ENCODE measurements around the gene PTPRE. TPM values are rescaled to one million over a fixed set of nuclear protein-coding genes. Genes with fewer than 3 reads are reported as not detected.

PTPRE gene
- total and polyA plus RNA-seq, 4 donors = 4.9 to 46.0 (median 23.5) TPM

DNA sequence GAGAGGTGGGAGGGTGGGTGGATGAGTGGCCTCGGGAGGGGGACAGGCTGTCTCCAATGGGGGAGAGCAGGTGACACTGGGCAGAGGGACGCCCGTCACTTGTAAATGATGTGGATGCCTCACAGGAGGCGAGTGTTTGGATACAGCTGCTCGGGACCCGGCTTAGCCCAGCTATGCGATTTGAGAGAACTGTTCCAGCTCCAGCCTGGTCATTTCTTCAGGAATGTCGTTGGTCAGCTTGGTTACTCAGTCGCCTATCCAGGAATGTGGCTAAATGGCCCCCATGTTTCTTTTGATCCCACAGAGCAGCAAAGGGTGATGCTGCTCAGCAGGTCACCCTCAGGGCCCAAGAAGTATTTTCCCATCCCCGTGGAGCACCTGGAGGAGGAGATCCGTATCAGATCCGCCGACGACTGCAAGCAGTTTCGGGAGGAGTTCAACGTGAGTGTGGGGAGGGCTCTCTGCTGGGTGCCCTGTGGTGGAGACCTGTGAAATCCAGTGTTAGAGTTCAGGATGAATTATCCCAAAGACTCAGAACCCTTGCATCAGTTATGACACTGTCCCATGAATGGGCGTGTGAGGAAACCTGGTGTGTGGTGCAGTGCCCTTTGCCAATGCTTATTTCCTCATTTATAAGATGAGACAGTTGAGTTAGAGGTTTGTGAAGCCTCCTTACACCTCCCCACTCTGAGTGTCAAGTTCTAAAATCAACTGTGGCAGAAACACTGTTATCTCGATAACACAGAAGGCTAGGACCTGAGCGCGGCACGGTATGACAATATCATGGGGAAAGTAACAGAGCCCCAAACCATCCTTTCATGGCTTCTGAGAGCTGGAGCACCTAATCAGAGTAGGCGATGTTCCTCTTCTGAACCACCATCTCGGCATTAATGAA lies 142.6 kb downstream of the PTPRE start:
- ATAC-seq (ENCODE audit: low FRiP score) (no peak), DNase-seq (peak; percentile 44 to 62)
- no peaks in the 10 kb centered on the region for H3K27me3 ChIP-seq (ENCODE audit: control insufficient read depth in 1 of 2, insufficient read depth in 2 of 2, low read length in 1 of 2)
- H3K27ac ChIP-seq (ENCODE audit: low read depth in 1 of 2, low read length in 2 of 2) = no peak overlapping the region
- H3K4me3 ChIP-seq (ENCODE audit: low read length in 2 of 2) = no peak overlapping the region
- intact Hi-C loops (cut with DNase I) = loop anchor here in 1 of 2 donors (10.0 kb wide), 1 partner anchor 1915 kb away; the partner anchor contains the start of gene EBF3
- no peaks in the 10 kb centered on the region for H3K4me1 ChIP-seq (ENCODE audit: control insufficient read depth in 1 of 2, insufficient read depth in 2 of 2, low read length in 2 of 2)
- H3K36me3 ChIP-seq (ENCODE audit: control insufficient read depth in 1 of 2, insufficient read depth in 2 of 2, low read length in 1 of 2) = no peaks in the 10 kb centered on the region
- no peaks in the 10 kb centered on the region for H3K9me3 ChIP-seq (ENCODE audit: control insufficient read depth, low read length)
- 95 to 97% methylated on average over 23 of the region's 23 CpGs for WGBS, 2 donors

DNA sequence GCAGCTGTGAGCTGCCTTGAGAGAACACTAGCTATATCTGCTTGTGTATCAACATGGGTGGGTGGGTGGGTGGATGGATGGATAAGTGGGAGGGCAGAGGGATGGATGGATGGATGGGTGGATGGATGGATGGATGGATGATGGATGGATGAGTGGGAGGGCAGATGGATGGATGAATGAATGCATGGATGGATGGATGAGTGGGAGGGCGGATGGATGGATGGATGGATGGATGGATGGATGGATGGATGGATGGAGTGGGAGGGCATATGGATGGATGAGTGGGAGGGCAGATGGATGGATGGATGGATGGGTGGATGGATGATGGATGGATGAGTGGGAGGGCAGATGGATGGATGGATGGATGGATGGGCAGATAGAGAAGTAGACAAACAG lies 143.2 kb downstream of the PTPRE start:
- ATAC-seq (ENCODE audit: low FRiP score) (no peak), DNase-seq (peak in 1 of 2 donors; percentile 15)
- WGBS, 2 donors = 76 to 93% methylated on average over 1 of the region's 1 CpG
- Histone ChIP-seq H3K9me3 (ENCODE audit: control insufficient read depth, low read length) (no peaks in the 10 kb centered on the region), H3K4me1 (ENCODE audit: control insufficient read depth in 1 of 2, insufficient read depth in 2 of 2, low read length in 2 of 2) (no peaks in the 10 kb centered on the region), H3K4me3 (ENCODE audit: low read length in 2 of 2) (no peak overlapping the region), H3K36me3 (ENCODE audit: control insufficient read depth in 1 of 2, insufficient read depth in 2 of 2, low read length in 1 of 2) (no peaks in the 10 kb centered on the region), H3K27ac (ENCODE audit: low read depth in 1 of 2, low read length in 2 of 2) (no peak overlapping the region), H3K27me3 (ENCODE audit: control insufficient read depth in 1 of 2, insufficient read depth in 2 of 2, low read length in 1 of 2) (no peaks in the 10 kb centered on the region)
- intact Hi-C loops (cut with DNase I) = loop anchor here in 1 of 2 donors (10.0 kb wide), 1 partner anchor 1915 kb away; the partner anchor contains the start of gene EBF3

DNA sequence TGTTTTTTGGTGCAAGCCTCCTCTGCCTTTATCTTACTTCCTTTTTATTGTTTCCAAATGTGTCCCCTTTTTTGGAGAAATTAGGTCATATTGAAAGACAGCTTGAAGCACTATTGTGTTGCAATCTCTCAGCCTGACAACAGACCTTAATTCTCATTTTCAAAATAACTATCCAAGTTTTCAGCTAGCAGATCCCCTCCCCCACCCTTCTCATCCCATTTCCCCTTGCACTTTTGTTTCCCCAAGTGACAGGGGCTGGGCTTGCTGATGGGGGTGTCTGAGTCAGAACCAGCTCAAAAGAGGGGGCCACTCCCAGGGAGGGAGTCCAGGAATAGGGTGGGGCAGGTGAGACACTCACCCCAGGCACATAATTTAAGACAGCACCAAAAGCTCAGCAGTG lies 144.0 kb downstream of the PTPRE start:
- intact Hi-C loops (cut with DNase I) = loop anchor here in 1 of 2 donors (10.0 kb wide), 1 partner anchor 1914 kb away; the partner anchor contains the start of gene EBF3
- peak in 1 of 2 donors; percentile 41 for DNase-seq
- H3K27ac ChIP-seq (ENCODE audit: low read depth in 1 of 2, low read length in 2 of 2) = no peak overlapping the region
- H3K4me1 ChIP-seq (ENCODE audit: control insufficient read depth in 1 of 2, insufficient read depth in 2 of 2, low read length in 2 of 2) = no peaks in the 10 kb centered on the region
- no peaks in the 10 kb centered on the region for H3K9me3 ChIP-seq (ENCODE audit: control insufficient read depth, low read length)
- no peak for ATAC-seq (ENCODE audit: low FRiP score)
- no peaks in the 10 kb centered on the region for H3K36me3 ChIP-seq (ENCODE audit: control insufficient read depth in 1 of 2, insufficient read depth in 2 of 2, low read length in 1 of 2)
- H3K27me3 ChIP-seq (ENCODE audit: control insufficient read depth in 1 of 2, insufficient read depth in 2 of 2, low read length in 1 of 2) = no peaks in the 10 kb centered on the region
- H3K4me3 ChIP-seq (ENCODE audit: low read length in 2 of 2) = no peak overlapping the region

DNA sequence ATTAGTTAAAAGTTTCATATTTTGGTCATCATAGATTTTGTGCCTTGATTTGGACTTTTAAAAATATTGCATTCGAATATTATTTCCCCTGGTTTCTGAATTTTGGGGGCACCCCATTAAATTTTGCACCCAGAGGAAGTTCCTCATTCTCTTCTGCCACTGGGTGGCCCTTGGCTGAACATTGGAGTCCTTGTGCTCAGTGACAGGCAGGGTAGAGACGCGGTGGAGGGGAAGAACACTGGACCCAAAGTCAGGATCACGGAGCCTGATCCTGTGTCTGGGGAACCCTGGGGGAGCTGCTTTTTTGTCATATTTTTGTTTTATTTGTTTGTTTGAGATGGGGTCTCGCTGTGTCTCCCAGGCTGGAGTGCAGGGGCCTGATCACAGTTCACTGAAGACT lies 144.6 kb downstream of the PTPRE start:
- intact Hi-C loops (cut with DNase I) = loop anchor here in 1 of 2 donors (10.0 kb wide), 1 partner anchor 1913 kb away; the partner anchor contains the start of gene EBF3
- H3K4me3 ChIP-seq (ENCODE audit: low read length in 2 of 2) = no peak overlapping the region
- ATAC-seq (ENCODE audit: low FRiP score) (no peak), DNase-seq (peak in 1 of 2 donors; percentile 67)
- WGBS, 2 donors = 93 to 98% methylated on average over 5 of the region's 5 CpGs
- H3K4me1 ChIP-seq (ENCODE audit: control insufficient read depth in 1 of 2, insufficient read depth in 2 of 2, low read length in 2 of 2) = no peaks in the 10 kb centered on the region
- H3K27ac ChIP-seq (ENCODE audit: low read depth in 1 of 2, low read length in 2 of 2) = no peak overlapping the region
- no peaks in the 10 kb centered on the region for H3K36me3 ChIP-seq (ENCODE audit: control insufficient read depth in 1 of 2, insufficient read depth in 2 of 2, low read length in 1 of 2)
- H3K9me3 ChIP-seq (ENCODE audit: control insufficient read depth, low read length) = no peaks in the 10 kb centered on the region
- H3K27me3 ChIP-seq (ENCODE audit: control insufficient read depth in 1 of 2, insufficient read depth in 2 of 2, low read length in 1 of 2) = no peaks in the 10 kb centered on the region

DNA sequence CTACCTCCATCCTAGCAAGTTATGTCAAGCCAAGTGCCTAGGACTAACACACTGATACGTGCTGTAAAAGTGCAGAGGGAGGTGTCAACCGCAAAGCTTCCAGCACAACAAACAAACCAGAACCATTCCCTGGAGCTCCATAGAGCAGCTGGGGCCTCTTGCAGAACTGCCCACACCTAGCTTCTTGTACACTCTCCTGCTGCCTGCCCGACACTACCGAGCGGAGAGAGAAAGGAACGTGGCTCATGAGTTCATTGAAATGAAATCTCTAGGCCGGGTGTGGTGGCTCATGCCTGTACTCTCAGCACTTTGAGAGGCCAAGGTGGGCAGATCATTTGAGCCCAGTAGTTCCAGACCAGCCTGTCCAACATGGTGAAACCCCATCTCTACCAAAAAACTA lies 145.8 kb downstream of the PTPRE start:
- WGBS, 2 donors = 95% methylated on average over 7 of the region's 7 CpGs
- no peaks in the 10 kb centered on the region for H3K4me1 ChIP-seq (ENCODE audit: control insufficient read depth in 1 of 2, insufficient read depth in 2 of 2, low read length in 2 of 2)
- DNase-seq (peak in 1 of 2 donors; percentile 5), ATAC-seq (ENCODE audit: low FRiP score) (no peak)
- no peaks in the 10 kb centered on the region for H3K9me3 ChIP-seq (ENCODE audit: control insufficient read depth, low read length)
- no peaks in the 10 kb centered on the region for H3K27me3 ChIP-seq (ENCODE audit: control insufficient read depth in 1 of 2, insufficient read depth in 2 of 2, low read length in 1 of 2)
- no peak overlapping the region for H3K4me3 ChIP-seq (ENCODE audit: low read length in 2 of 2)
- intact Hi-C loops (cut with DNase I) = loop anchor here in 1 of 2 donors (10.0 kb wide), 1 partner anchor 1912 kb away; the partner anchor contains the start of gene EBF3
- H3K27ac ChIP-seq (ENCODE audit: low read depth in 1 of 2, low read length in 2 of 2) = no peak overlapping the region
- H3K36me3 ChIP-seq (ENCODE audit: control insufficient read depth in 1 of 2, insufficient read depth in 2 of 2, low read length in 1 of 2) = no peaks in the 10 kb centered on the region

DNA sequence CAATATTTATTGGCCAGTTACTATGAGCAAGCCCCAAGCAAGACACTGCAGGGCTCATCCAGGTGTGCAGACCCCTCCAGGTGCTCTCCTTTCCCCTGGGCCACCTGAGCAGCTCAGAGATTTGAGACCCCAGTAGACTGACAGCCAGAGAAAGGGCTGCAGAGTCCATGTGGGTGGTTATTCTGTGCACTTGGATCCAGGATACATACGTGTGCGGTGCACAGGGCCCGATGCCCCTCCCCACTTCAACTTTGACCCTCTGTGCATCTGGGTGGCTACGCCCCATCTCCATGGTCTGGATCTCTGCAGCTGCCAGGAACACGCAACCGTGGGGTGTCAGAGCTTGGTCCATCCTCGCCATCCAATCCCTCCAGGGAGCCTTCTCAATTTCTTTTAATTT lies 146.5 kb downstream of the PTPRE start:
- Histone ChIP-seq H3K27ac (ENCODE audit: low read depth in 1 of 2, low read length in 2 of 2) (no peak overlapping the region), H3K4me3 (ENCODE audit: low read length in 2 of 2) (no peak overlapping the region), H3K36me3 (ENCODE audit: control insufficient read depth in 1 of 2, insufficient read depth in 2 of 2, low read length in 1 of 2) (no peaks in the 10 kb centered on the region), H3K4me1 (ENCODE audit: control insufficient read depth in 1 of 2, insufficient read depth in 2 of 2, low read length in 2 of 2) (no peaks in the 10 kb centered on the region), H3K27me3 (ENCODE audit: control insufficient read depth in 1 of 2, insufficient read depth in 2 of 2, low read length in 1 of 2) (no peaks in the 10 kb centered on the region), H3K9me3 (ENCODE audit: control insufficient read depth, low read length) (no peaks in the 10 kb centered on the region)
- no peak for ATAC-seq (ENCODE audit: low FRiP score)
- intact Hi-C loops (cut with DNase I) = loop anchor here in 1 of 2 donors (10.0 kb wide), 1 partner anchor 1911 kb away; the partner anchor contains the start of gene EBF3
- peak; percentile 36 to 49 for DNase-seq
- WGBS, 2 donors = 98% methylated on average over 7 of the region's 7 CpGs

DNA sequence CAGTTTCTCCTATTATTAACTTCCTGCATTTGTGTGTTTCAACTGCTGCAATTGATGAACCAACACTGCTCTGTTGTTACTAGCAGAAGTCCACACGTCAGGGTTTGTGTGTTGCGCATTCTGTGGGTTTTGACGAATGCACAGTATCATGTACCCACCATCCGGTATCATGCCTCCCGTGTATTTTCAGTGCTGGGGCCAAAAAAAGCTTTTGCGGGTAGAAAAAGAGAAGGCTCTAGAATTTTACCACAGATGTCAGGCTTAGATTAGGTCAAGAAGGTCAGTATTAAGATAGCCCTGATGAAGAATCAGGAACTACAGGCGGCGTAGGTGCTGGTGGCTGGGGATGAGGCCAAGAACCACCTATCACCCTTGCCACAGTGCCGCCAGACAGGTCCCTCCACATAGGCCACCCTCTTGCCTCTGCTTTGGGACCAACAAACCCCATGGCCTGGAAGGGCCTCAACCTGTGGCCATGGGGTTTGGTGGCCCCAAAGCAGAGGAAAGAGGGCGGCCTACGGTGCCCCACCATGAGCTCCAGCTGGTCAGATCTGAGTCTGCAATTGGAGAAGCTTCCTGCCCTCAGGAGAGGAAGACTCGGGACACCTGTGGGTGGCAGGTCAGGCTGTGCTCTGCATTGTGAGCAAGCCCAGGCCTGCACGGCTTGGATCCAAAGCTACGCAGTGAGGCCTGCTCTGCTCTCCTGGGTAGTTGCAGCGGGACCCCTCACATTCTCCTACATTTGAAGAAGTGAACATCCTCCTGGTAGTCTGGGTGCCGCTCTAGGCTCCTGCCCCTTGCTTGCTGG lies 147.5 kb downstream of the PTPRE start:
- no peaks in the 10 kb centered on the region for H3K36me3 ChIP-seq (ENCODE audit: control insufficient read depth in 1 of 2, insufficient read depth in 2 of 2, low read length in 1 of 2)
- peak in 1 of 2 donors; percentile 65 for DNase-seq
- H3K4me3 ChIP-seq (ENCODE audit: low read length in 2 of 2) = no peak overlapping the region
- ATAC-seq (ENCODE audit: low FRiP score) = no peak
- H3K9me3 ChIP-seq (ENCODE audit: control insufficient read depth, low read length) = no peaks in the 10 kb centered on the region
- 92 to 95% methylated on average over 16 of the region's 16 CpGs for WGBS, 2 donors
- H3K27ac ChIP-seq (ENCODE audit: low read depth in 1 of 2, low read length in 2 of 2) = no peak overlapping the region
- H3K4me1 ChIP-seq (ENCODE audit: control insufficient read depth in 1 of 2, insufficient read depth in 2 of 2, low read length in 2 of 2) = no peaks in the 10 kb centered on the region
- no peaks in the 10 kb centered on the region for H3K27me3 ChIP-seq (ENCODE audit: control insufficient read depth in 1 of 2, insufficient read depth in 2 of 2, low read length in 1 of 2)
- intact Hi-C loops (cut with DNase I) = loop anchor here in 1 of 2 donors (10.0 kb wide), 1 partner anchor 1910 kb away; the partner anchor contains the start of gene EBF3

DNA sequence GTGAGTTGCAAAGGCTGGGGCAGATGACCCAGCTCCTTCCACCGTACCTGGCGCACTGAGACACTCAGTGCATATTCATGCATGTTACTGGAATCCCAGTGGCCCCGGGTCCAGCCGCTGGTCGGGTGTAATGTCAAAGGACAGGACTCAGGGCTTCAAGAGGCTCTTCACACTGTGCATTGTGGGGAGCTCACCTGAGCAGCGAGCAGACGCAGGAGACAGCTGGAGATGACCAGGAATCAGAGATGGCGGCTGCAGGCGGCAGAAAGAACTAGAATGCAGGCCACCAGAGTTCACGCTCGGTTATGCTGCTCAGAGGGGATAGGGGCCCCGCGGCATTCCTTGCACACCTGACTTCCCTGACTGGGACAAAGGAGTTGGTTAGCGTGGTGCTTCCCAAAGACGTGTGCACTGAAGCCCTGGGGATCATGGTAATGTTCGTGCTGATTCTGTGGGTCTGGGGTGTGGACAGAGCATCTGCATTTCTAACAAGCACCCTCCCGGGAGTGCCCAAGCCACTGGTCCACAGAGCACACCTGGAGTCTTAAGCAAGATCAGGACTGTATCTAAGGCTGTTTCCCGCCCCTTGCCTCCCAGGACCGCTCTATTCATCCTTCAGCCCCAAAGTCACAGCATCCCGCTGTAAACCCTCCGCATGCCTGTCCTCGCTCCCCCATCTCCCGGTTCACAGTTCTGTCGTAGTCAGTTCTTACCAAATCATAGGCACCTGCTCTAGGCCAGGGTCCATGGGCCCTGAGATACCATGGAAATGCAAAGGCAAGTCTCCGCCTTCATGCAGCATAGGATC lies 148.4 kb downstream of the PTPRE start:
- no peak overlapping the region for H3K4me3 ChIP-seq (ENCODE audit: low read length in 2 of 2)
- DNase-seq (peak; percentile 37 to 58), ATAC-seq (ENCODE audit: low FRiP score) (no peak)
- H3K9me3 ChIP-seq (ENCODE audit: control insufficient read depth, low read length) = no peaks in the 10 kb centered on the region
- 97% methylated on average over 25 of the region's 25 CpGs for WGBS, 2 donors
- H3K36me3 ChIP-seq (ENCODE audit: control insufficient read depth in 1 of 2, insufficient read depth in 2 of 2, low read length in 1 of 2) = no peaks in the 10 kb centered on the region
- H3K4me1 ChIP-seq (ENCODE audit: control insufficient read depth in 1 of 2, insufficient read depth in 2 of 2, low read length in 2 of 2) = peaks cover 0 to 3% of the 10 kb centered on the region in 2 donors
- intact Hi-C loops (cut with DNase I) = loop anchor here (5.0 to 10.0 kb wide), 2 partner anchors 133 to 1910 kb away; partner anchors contain the start of gene EBF3 (in 1 of the 2)
- H3K27ac ChIP-seq (ENCODE audit: low read depth in 1 of 2, low read length in 2 of 2) = no peak overlapping the region
- H3K27me3 ChIP-seq (ENCODE audit: control insufficient read depth in 1 of 2, insufficient read depth in 2 of 2, low read length in 1 of 2) = no peaks in the 10 kb centered on the region
